Measurements from ENCODE around the gene TMEM164.

TMEM164 gene

DNA sequence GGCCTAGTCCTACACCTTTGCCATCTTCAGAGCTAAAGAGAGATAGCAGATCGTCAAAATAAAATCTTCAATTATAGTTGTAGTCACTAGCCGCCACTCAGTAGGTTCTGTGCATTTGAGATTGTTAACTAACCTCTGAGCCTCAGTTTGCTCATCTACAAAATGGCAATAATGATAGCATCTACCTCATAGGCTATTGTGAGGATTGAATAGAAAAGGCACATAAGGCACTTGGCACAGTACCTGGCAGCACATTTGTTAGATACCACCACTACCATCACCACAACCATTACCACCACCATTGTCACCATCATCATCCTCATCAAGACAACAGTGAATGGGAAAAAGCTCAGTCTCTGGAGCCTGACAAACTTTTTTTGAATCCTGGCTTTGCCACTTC is 180.4 kb downstream of the TMEM164 start:
- Histone ChIP-seq H3K9me3 (ENCODE audit: control extremely low read depth in 1 of 5, control insufficient read depth in 4 of 5, insufficient read depth in 2 of 5, low read depth in 1 of 5, low read length in 4 of 5) (peaks cover 0 to 3% (median 0%) of the 10 kb centered on the region in 5 experiments), H3K4me1 (ENCODE audit: control extremely low read depth in 1 of 4, control insufficient read depth in 4 of 4, insufficient read depth in 4 of 4, low read length in 3 of 4) (no peaks in the 10 kb centered on the region), H3K36me3 (ENCODE audit: control insufficient read depth in 4 of 4, insufficient read depth in 4 of 4, low read length in 3 of 4) (peaks cover 0 to 5% (median 3%) of the 10 kb centered on the region in 4 experiments), H3K27me3 (replicated peaks in 2 of 5; ENCODE audit: control insufficient read depth in 4 of 5, insufficient read depth in 5 of 5, low read length in 4 of 5) (no peaks in the 10 kb centered on the region), H3K4me3 (ENCODE audit: control insufficient read depth in 1 of 7, extremely low read depth in 1 of 7, insufficient read depth in 4 of 7, low read depth in 2 of 7, low read length in 6 of 7) (no peak overlapping the region), H3K27ac (ENCODE audit: insufficient read depth in 1 of 2, low read depth in 1 of 2, low read length in 2 of 2, poor library complexity in 1 of 2, severe bottlenecking in 2 of 2) (no peak overlapping the region)
- ChIA-PET CTCF (no interaction called here), POLR2A (no interaction called here)
- DNase-seq: no peak
- WGBS (ENCODE audit: insufficient coverage): 100% methylated on average over 2 of the region's 2 CpGs

DNA sequence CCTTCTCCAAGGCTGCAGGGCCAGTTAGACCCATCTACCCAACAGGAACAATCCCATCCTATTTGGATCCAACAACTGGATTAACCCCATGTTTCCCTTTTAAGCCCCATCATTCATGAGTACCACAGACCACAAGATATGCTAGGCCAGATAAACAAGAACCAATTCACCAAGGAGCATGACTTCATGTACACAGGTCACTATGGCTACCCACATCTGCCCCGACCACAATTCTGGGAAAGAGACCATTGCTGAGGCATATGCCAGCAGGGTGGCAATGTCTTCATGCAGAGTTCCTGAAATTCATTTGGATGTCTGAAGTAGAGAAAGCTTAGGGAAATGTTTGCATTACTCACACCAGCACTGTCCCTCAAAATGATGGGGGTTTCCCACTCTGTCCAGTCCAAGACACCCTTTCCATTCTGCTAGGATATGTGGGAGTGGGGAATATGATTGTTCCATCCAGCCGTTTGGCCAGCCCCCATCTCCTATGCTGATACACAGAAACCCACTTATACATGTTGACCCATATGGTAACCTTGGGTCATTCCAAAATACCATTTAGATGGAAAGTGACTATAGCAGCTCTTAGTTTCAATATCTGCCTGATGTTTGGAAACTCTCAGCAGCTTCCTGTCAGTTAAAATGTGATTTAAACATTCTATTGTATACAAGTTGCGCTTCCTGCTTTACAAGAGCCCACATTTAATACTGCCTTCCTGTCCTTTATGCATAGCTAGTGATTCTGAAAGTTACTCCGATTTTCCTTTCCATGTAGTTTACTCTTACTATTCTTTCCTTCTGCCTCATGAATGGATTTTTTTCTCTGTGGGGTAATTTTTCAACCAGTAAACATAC is 186.0 kb downstream of the TMEM164 start:
- ChIA-PET CTCF (interaction anchor here (1.1 to 1.2 kb wide), 2 partner anchors 11 to 219 kb away, joined by 3 read pairs; no protein-coding TSS in a partner anchor), POLR2A (no interaction called here)
- WGBS (ENCODE audit: insufficient coverage): 92% methylated on average over 2 of the region's 4 CpGs
- Histone ChIP-seq H3K9me3 (ENCODE audit: control extremely low read depth in 1 of 5, control insufficient read depth in 4 of 5, insufficient read depth in 2 of 5, low read depth in 1 of 5, low read length in 4 of 5) (peaks cover 0 to 3% (median 0%) of the 10 kb centered on the region in 5 experiments), H3K4me1 (ENCODE audit: control extremely low read depth in 1 of 4, control insufficient read depth in 4 of 4, insufficient read depth in 4 of 4, low read length in 3 of 4) (peaks cover 0 to 7% (median 3%) of the 10 kb centered on the region in 4 experiments), H3K27me3 (replicated peaks in 2 of 5; ENCODE audit: control insufficient read depth in 4 of 5, insufficient read depth in 5 of 5, low read length in 4 of 5) (no peaks in the 10 kb centered on the region), H3K4me3 (ENCODE audit: control insufficient read depth in 1 of 7, extremely low read depth in 1 of 7, insufficient read depth in 4 of 7, low read depth in 2 of 7, low read length in 6 of 7) (no peak overlapping the region), H3K27ac (ENCODE audit: insufficient read depth in 1 of 2, low read depth in 1 of 2, low read length in 2 of 2, poor library complexity in 1 of 2, severe bottlenecking in 2 of 2) (no peak overlapping the region), H3K36me3 (ENCODE audit: control insufficient read depth in 4 of 4, insufficient read depth in 4 of 4, low read length in 3 of 4) (peaks cover 0 to 2% (median 1%) of the 10 kb centered on the region in 4 experiments)
- DNase-seq: peak in 2 of 3 donors; percentile 17 to 34

DNA sequence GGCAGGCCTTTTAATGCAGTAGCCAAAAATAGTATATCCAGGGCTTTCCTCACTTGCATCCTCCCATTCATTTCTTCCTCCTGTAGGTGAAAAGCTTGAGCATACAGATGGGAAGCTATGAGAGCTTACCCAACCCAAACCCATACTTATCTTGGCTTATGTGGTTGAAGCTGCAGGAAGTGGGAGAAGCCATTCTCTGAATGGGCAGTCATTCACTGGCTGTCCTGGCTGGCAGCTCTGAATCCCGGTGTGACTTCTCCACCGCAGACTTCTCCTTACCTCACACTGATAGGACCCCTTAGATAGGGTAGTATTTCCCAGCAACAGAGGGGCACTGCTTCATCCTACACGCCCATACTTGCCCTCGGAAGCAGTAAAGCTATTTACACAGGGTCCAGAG is 189.6 kb downstream of the TMEM164 start:
- Histone ChIP-seq H3K27ac (ENCODE audit: insufficient read depth in 1 of 2, low read depth in 1 of 2, low read length in 2 of 2, poor library complexity in 1 of 2, severe bottlenecking in 2 of 2) (no peak overlapping the region), H3K36me3 (ENCODE audit: control insufficient read depth in 4 of 4, insufficient read depth in 4 of 4, low read length in 3 of 4) (peaks cover 0 to 2% (median 0%) of the 10 kb centered on the region in 4 experiments), H3K4me3 (ENCODE audit: control insufficient read depth in 1 of 7, extremely low read depth in 1 of 7, insufficient read depth in 4 of 7, low read depth in 2 of 7, low read length in 6 of 7) (no peak overlapping the region), H3K9me3 (ENCODE audit: control extremely low read depth in 1 of 5, control insufficient read depth in 4 of 5, insufficient read depth in 2 of 5, low read depth in 1 of 5, low read length in 4 of 5) (no peaks in the 10 kb centered on the region), H3K4me1 (ENCODE audit: control extremely low read depth in 1 of 4, control insufficient read depth in 4 of 4, insufficient read depth in 4 of 4, low read length in 3 of 4) (peaks cover 0 to 7% (median 3%) of the 10 kb centered on the region in 4 experiments), H3K27me3 (replicated peaks in 2 of 5; ENCODE audit: control insufficient read depth in 4 of 5, insufficient read depth in 5 of 5, low read length in 4 of 5) (no peaks in the 10 kb centered on the region)
- WGBS (ENCODE audit: insufficient coverage): 19% methylated on average over 2 of the region's 4 CpGs
- peak in 1 of 3 donors; percentile 4 for DNase-seq
- ChIA-PET POLR2A (no interaction called here), CTCF (interaction anchor here (0.9 kb wide), 1 partner anchor 27 kb away, joined by 3 read pairs; no protein-coding TSS in a partner anchor)

DNA sequence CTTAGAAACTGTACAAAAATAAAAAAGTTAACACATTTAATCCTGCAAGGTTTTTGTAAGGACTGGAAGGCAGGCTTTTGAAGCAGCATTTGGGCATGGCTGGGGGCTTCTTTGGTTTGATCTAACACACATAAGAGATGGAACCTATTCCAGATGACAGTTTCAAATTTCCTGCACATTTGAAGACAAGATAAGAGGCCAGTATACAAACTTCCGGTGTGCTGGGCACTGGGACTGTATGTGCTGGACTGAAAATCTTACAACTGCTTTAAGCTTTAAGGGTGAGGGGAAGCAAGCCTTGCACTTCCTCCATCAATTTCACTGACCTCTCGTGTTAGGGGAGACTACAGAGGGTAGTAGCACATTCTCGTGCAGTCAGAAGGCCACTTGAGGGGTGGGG is 192.1 kb downstream of the TMEM164 start:
- CTCF ChIA-PET: no interaction called here
- Histone ChIP-seq H3K4me3 (ENCODE audit: control insufficient read depth in 1 of 7, extremely low read depth in 1 of 7, insufficient read depth in 4 of 7, low read depth in 2 of 7, low read length in 6 of 7) (no peak overlapping the region), H3K9me3 (ENCODE audit: control extremely low read depth in 1 of 5, control insufficient read depth in 4 of 5, insufficient read depth in 2 of 5, low read depth in 1 of 5, low read length in 4 of 5) (no peaks in the 10 kb centered on the region), H3K27me3 (replicated peaks in 2 of 5; ENCODE audit: control insufficient read depth in 4 of 5, insufficient read depth in 5 of 5, low read length in 4 of 5) (no peaks in the 10 kb centered on the region), H3K27ac (ENCODE audit: insufficient read depth in 1 of 2, low read depth in 1 of 2, low read length in 2 of 2, poor library complexity in 1 of 2, severe bottlenecking in 2 of 2) (no peak overlapping the region), H3K36me3 (ENCODE audit: control insufficient read depth in 4 of 4, insufficient read depth in 4 of 4, low read length in 3 of 4) (peaks cover 2 to 8% (median 6%) of the 10 kb centered on the region in 4 experiments), H3K4me1 (ENCODE audit: control extremely low read depth in 1 of 4, control insufficient read depth in 4 of 4, insufficient read depth in 4 of 4, low read length in 3 of 4) (peaks cover 0 to 3% (median 0%) of the 10 kb centered on the region in 4 experiments)
- POLR2A ChIA-PET: no interaction called here
- DNase-seq: no peak
- 100% methylated on average over 1 of the region's 3 CpGs for WGBS (ENCODE audit: insufficient coverage)

DNA sequence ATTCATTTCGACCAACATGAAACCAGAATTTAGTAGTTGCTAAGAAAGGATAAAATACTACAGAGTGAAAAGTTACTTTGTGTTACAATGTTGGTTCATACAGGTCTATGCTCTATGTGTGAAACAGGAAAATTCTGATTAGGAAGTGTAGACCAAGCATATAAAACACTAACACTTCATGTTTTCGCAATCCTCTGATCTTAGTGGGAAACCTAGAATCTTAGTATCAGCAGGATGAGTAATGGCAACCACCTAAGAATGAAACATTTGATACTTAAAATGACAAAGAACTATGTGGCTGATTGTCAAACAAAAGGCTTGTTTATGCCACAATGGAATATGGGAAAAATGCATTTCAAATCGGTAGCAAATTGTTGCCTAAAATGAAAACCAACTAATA is 198.9 kb downstream of the TMEM164 start:
- Histone ChIP-seq H3K9me3 (ENCODE audit: control extremely low read depth in 1 of 5, control insufficient read depth in 4 of 5, insufficient read depth in 2 of 5, low read depth in 1 of 5, low read length in 4 of 5) (no peaks in the 10 kb centered on the region), H3K4me3 (ENCODE audit: control insufficient read depth in 1 of 7, extremely low read depth in 1 of 7, insufficient read depth in 4 of 7, low read depth in 2 of 7, low read length in 6 of 7) (no peak overlapping the region), H3K27me3 (replicated peaks in 2 of 5; ENCODE audit: control insufficient read depth in 4 of 5, insufficient read depth in 5 of 5, low read length in 4 of 5) (no peaks in the 10 kb centered on the region), H3K27ac (ENCODE audit: insufficient read depth in 1 of 2, low read depth in 1 of 2, low read length in 2 of 2, poor library complexity in 1 of 2, severe bottlenecking in 2 of 2) (no peak overlapping the region), H3K36me3 (ENCODE audit: control insufficient read depth in 4 of 4, insufficient read depth in 4 of 4, low read length in 3 of 4) (peaks cover 0 to 8% (median 6%) of the 10 kb centered on the region in 4 experiments), H3K4me1 (ENCODE audit: control extremely low read depth in 1 of 4, control insufficient read depth in 4 of 4, insufficient read depth in 4 of 4, low read length in 3 of 4) (no peaks in the 10 kb centered on the region)
- ChIA-PET POLR2A (no interaction called here), CTCF (no interaction called here)
- WGBS (ENCODE audit: insufficient coverage): 60% methylated on average over 1 of the region's 3 CpGs
- no peak for DNase-seq

DNA sequence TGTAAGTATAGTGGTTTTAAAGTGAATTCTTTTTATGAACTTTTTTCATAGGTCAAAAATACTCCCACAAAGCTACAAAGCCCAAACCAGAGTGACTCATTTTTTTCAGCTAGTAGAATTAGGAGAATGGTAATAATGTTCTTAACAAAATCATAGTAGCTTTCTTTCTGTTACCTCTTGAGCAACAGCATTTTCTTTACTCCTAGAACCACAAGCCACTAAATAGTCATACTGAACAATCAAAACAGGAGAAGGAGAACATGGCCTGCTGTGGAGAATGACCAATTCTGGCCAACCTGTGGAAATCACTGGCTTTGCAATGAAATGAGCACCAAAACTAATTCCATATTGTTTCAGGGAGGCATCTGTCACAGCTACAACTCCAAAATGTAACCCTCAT is 202.1 kb downstream of the TMEM164 start:
- Histone ChIP-seq H3K27ac (ENCODE audit: insufficient read depth in 1 of 2, low read depth in 1 of 2, low read length in 2 of 2, poor library complexity in 1 of 2, severe bottlenecking in 2 of 2) (no peak overlapping the region), H3K27me3 (replicated peaks in 2 of 5; ENCODE audit: control insufficient read depth in 4 of 5, insufficient read depth in 5 of 5, low read length in 4 of 5) (no peaks in the 10 kb centered on the region), H3K4me3 (ENCODE audit: control insufficient read depth in 1 of 7, extremely low read depth in 1 of 7, insufficient read depth in 4 of 7, low read depth in 2 of 7, low read length in 6 of 7) (no peak overlapping the region), H3K36me3 (ENCODE audit: control insufficient read depth in 4 of 4, insufficient read depth in 4 of 4, low read length in 3 of 4) (peaks cover 0 to 3% (median 0%) of the 10 kb centered on the region in 4 experiments), H3K4me1 (ENCODE audit: control extremely low read depth in 1 of 4, control insufficient read depth in 4 of 4, insufficient read depth in 4 of 4, low read length in 3 of 4) (no peaks in the 10 kb centered on the region), H3K9me3 (ENCODE audit: control extremely low read depth in 1 of 5, control insufficient read depth in 4 of 5, insufficient read depth in 2 of 5, low read depth in 1 of 5, low read length in 4 of 5) (no peaks in the 10 kb centered on the region)
- no peak for DNase-seq
- ChIA-PET POLR2A (no interaction called here), CTCF (no interaction called here)

DNA sequence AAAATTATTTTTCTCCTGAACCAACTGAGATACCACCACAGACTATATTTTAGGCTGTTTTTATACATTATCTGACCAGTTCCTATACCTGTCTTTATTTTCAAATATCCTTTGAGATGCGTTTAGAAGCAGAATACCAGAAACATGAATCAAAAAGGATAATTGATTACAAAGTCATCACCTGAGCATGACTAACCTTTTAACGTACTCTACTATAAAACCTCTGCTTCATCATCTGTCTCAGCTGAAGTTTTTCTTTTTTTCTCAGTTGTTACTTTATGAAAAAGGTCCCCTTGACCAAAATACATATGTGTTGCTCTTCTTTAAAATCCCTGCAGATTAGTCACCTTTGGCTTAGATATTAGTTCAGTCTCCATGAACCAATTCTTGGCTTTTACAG is 205.2 kb downstream of the TMEM164 start:
- Histone ChIP-seq H3K27ac (ENCODE audit: insufficient read depth in 1 of 2, low read depth in 1 of 2, low read length in 2 of 2, poor library complexity in 1 of 2, severe bottlenecking in 2 of 2) (no peak overlapping the region), H3K36me3 (ENCODE audit: control insufficient read depth in 4 of 4, insufficient read depth in 4 of 4, low read length in 3 of 4) (peaks cover 0 to 3% (median 0%) of the 10 kb centered on the region in 4 experiments), H3K4me1 (ENCODE audit: control extremely low read depth in 1 of 4, control insufficient read depth in 4 of 4, insufficient read depth in 4 of 4, low read length in 3 of 4) (no peaks in the 10 kb centered on the region), H3K27me3 (replicated peaks in 2 of 5; ENCODE audit: control insufficient read depth in 4 of 5, insufficient read depth in 5 of 5, low read length in 4 of 5) (no peaks in the 10 kb centered on the region), H3K4me3 (ENCODE audit: control insufficient read depth in 1 of 7, extremely low read depth in 1 of 7, insufficient read depth in 4 of 7, low read depth in 2 of 7, low read length in 6 of 7) (no peak overlapping the region), H3K9me3 (ENCODE audit: control extremely low read depth in 1 of 5, control insufficient read depth in 4 of 5, insufficient read depth in 2 of 5, low read depth in 1 of 5, low read length in 4 of 5) (no peaks in the 10 kb centered on the region)
- WGBS (ENCODE audit: insufficient coverage): 82% methylated on average over 2 of the region's 2 CpGs
- DNase-seq: no peak
- CTCF ChIA-PET: no interaction called here
- POLR2A ChIA-PET: no interaction called here
